Parathyroid adenoma (tissue), 2 donors: ENCODE measurements around the gene TMEM250.

Experiments used
- H2AFZ ChIP-seq: fragments of 300-600 bp; sonication (generic); one replicate; pipeline ENCODE4 v1.7.0; 2017; ENCODE audit warnings: antibody characterized with exemption, mild to moderate bottlenecking
- H3K27ac ChIP-seq: fragments of 300-600 bp; sonication (generic); one replicate; pipeline ENCODE4 v1.7.0; 2017
- H3K27me3 ChIP-seq: fragments of 300-600 bp; sonication (generic); one replicate; pipeline ENCODE4 v1.7.0; 2017; ENCODE audit warnings: low read length; ENCODE audit not compliant: control insufficient read depth, insufficient read depth
- H3K36me3 ChIP-seq: fragments of 300-600 bp; sonication (generic); one replicate; pipeline ENCODE4 v1.7.0; 2017; ENCODE audit warnings: low read length; ENCODE audit not compliant: control insufficient read depth, insufficient read depth
- H3K4me1 ChIP-seq: fragments of 300-600 bp; sonication (generic); one replicate; pipeline ENCODE4 v1.7.0; 2017; ENCODE audit warnings: control low read depth
- H3K4me2 ChIP-seq: fragments of 300-600 bp; sonication (generic); one replicate; pipeline ENCODE4 v1.7.0; 2017; ENCODE audit warnings: low read length
- H3K4me3 ChIP-seq: fragments of 300-600 bp; sonication (generic); one replicate; pipeline ENCODE4 v1.7.0; 2017; ENCODE audit warnings: low read depth, low read length
- H3K79me2 ChIP-seq: fragments of 300-600 bp; sonication (generic); one replicate; pipeline ENCODE4 v1.7.0; 2017; ENCODE audit warnings: control low read depth
- H3K9ac ChIP-seq: fragments of 300-600 bp; sonication (generic); one replicate; pipeline ENCODE4 v1.7.0; 2017; ENCODE audit warnings: mild to moderate bottlenecking
- H3K9me3 ChIP-seq: fragments of 300-600 bp; sonication (generic); one replicate; pipeline ENCODE4 v1.7.0; 2017; ENCODE audit warnings: low read length; ENCODE audit not compliant: control insufficient read depth
- TF ChIP-seq, protein P1 (sequence below): fragments of 300-600 bp; sonication (generic); IDR thresholded peaks from one replicate; pipeline ENCODE4 v1.7.0; 2017; ENCODE audit warnings: antibody characterized with exemption, mild to moderate bottlenecking
- donor health status: primary hyperparathyroidism.

Gene TMEM250

DNA sequence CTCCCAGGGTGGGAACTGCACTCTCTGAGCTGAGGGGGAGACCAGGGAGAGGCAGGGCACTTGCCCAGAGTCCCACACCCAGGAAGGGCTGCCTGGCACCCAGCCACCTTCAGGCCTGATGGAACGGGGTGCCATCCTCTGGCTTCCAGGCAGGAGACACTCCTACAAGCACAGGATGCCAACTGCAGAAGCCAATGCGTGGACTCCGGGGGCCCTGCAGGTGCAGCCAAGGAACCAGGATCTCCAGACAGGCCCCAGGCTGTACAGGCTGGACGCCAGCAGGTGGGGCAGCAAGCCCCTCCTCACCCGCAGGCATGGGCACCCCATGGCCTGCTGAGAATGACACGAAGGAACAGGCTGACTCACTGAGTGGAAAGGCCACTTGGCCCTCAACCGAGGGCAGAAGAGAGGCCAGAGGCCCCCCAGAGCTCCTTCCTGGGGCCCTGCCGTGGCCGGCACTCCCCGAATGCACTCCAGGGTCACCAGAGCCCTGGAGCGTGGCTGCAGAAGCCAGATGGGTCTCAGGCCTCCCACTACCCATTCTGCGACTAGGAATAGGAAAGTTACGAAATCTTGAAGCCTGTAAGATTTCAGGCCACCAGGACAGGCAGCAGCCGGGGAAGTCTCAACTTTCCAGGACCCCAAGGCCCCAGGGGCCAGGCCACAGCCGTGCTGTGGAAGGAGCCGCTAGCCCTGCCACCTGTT is 39.3 kb downstream of the TMEM250 start:
- Histone ChIP-seq H3K79me2 (peaks cover 18% of the 10 kb centered on the region), H3K36me3 (no peaks in the 10 kb centered on the region), H3K27ac (no peak overlapping the region), H3K4me2 (no peak overlapping the region), H3K9me3 (no peaks in the 10 kb centered on the region), H3K9ac (no peak overlapping the region), H3K4me3 (no peak overlapping the region), H3K27me3 (no peaks in the 10 kb centered on the region), H2AFZ (no peak overlapping the region), H3K4me1 (peaks cover 4% of the 10 kb centered on the region)
- TF ChIP-seq, protein P1, sequence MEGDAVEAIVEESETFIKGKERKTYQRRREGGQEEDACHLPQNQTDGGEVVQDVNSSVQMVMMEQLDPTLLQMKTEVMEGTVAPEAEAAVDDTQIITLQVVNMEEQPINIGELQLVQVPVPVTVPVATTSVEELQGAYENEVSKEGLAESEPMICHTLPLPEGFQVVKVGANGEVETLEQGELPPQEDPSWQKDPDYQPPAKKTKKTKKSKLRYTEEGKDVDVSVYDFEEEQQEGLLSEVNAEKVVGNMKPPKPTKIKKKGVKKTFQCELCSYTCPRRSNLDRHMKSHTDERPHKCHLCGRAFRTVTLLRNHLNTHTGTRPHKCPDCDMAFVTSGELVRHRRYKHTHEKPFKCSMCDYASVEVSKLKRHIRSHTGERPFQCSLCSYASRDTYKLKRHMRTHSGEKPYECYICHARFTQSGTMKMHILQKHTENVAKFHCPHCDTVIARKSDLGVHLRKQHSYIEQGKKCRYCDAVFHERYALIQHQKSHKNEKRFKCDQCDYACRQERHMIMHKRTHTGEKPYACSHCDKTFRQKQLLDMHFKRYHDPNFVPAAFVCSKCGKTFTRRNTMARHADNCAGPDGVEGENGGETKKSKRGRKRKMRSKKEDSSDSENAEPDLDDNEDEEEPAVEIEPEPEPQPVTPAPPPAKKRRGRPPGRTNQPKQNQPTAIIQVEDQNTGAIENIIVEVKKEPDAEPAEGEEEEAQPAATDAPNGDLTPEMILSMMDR = no peak

DNA sequence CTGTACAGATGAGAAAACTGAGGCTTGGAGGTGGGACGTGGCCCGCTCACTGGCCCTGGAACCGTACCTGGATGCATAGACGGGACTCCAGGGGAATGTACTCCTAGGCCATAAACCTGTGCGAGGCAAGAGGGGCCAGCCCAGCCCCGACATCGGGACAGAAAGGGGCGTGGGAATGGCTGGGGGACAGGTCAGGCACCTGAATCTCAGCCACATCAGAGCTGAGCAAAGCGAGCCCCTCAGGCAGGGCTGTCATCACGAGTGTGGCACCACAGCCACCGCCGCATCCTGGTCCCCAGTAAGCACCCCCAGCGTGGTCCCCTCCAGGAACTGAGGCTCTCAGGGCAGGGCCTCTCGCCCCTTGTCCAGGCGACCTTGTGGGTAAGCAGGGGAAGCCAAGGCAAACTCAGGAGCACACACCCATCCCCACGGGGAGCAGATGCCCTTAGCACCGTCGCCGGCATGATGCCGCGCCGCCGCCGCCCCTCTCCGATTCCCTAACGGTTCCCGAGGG is 40.1 kb downstream of the TMEM250 start:
- H3K9me3 ChIP-seq = no peaks in the 10 kb centered on the region
- no peaks in the 10 kb centered on the region for H3K27me3 ChIP-seq
- H3K27ac ChIP-seq = no peak overlapping the region
- no peaks in the 10 kb centered on the region for H3K36me3 ChIP-seq
- no peak overlapping the region for H2AFZ ChIP-seq
- no peak overlapping the region for H3K9ac ChIP-seq
- peaks cover 15% of the 10 kb centered on the region for H3K79me2 ChIP-seq
- peaks cover 4% of the 10 kb centered on the region for H3K4me1 ChIP-seq
- no peak overlapping the region for H3K4me3 ChIP-seq
- H3K4me2 ChIP-seq = no peak overlapping the region
- TF ChIP-seq, protein P1 = no peak

DNA sequence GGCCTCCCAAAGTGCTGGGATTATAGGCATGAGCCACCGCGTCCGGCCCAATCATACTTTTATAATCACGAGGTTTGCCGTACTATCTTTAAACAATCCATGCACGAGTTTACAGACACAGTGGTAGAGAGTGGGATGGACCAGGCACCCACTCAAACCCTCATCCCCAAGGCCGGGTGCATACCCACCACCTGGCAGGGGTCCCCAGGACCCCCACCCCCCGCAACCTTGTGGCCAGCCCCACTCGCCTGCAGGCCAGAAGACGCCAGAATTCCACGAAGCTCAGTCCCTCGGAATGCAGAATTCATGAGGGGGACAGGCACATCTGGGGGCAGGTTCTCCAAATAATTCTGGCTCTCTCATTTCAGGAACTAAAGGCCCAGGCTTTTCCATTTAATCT is 40.7 kb downstream of the TMEM250 start:
- Histone ChIP-seq H3K27me3 (no peaks in the 10 kb centered on the region), H3K4me2 (no peak overlapping the region), H3K9ac (no peak overlapping the region), H3K27ac (no peak overlapping the region), H2AFZ (no peak overlapping the region), H3K36me3 (no peaks in the 10 kb centered on the region), H3K9me3 (no peaks in the 10 kb centered on the region), H3K4me1 (peaks cover 4% of the 10 kb centered on the region), H3K79me2 (peaks cover 15% of the 10 kb centered on the region), H3K4me3 (no peak overlapping the region)
- TF ChIP-seq, protein P1 = no peak

DNA sequence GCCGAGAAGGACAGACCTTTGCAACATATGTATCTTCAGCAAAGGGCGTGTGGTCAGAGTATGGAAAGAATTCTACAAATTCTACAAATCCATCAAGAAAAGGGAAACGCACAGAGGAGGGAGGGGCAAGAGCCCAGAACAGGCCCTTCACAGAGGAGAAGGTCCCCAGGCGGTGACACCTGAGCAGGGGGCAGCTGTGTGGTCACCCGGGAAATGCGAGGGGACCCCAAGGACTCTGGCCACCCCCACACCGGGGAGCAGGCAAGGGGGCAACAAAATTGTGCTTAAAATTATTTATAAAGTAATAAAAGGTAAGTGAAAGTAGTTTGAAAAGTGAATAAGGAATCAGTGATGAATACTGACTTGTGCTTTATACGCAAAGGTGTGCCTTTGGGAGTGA is 41.2 kb downstream of the TMEM250 start:
- TF ChIP-seq, protein P1 = no peak
- H3K4me1 ChIP-seq = peaks cover 4% of the 10 kb centered on the region
- no peak overlapping the region for H3K9ac ChIP-seq
- H2AFZ ChIP-seq = no peak overlapping the region
- H3K9me3 ChIP-seq = no peaks in the 10 kb centered on the region
- no peaks in the 10 kb centered on the region for H3K36me3 ChIP-seq
- no peak overlapping the region for H3K27ac ChIP-seq
- no peak overlapping the region for H3K4me3 ChIP-seq
- H3K79me2 ChIP-seq = peaks cover 12% of the 10 kb centered on the region
- no peaks in the 10 kb centered on the region for H3K27me3 ChIP-seq
- no peak overlapping the region for H3K4me2 ChIP-seq
